ENCODE results near the gene PROCR. TPM values are rescaled to one million over a fixed set of nuclear protein-coding genes. Genes with fewer than 3 reads are reported as not detected.
A peak's percentile ranks its signal among the peaks of the same experiment; 100 is the strongest.

Gene PROCR
- total and polyA plus RNA-seq, 9 of the 15 experiments (the other 6 are each of a cell fraction or from before 2014, with no cell fraction given) = 1.6 to 7.1 (median 4.0) TPM

DNA sequence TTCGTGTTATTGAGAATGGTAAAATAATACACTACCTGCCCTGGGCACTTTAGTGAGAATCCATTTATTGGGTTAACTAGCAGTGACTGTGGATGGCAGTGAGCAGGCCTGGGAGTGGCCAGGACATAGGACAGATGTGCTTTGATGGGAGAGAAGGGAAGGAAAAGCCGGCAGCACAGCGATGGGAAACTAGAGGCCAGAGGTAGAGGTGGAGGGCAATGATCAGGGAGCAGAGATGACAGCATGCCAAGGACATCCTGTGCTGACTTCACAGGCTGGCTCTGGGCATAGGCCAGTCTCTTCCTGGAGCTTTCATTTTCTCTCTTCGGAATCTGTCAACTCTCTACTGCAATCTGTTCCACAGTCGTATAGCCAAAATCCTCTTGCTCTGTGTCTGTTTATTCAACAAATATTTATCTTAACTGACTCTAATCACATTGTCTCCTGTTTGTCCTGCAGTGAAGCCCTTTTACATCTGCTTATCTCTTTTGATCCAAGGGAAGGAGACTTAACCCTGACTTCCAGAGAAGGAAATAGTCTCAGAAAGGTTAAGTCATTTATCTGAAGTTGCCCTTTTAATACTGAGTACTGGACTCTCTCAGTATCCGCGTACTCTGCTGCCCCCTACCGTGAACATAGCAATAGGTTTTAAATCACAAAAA, 36.2 kb downstream of the PROCR start (continued):
- TF ChIP-seq, protein P1, sequence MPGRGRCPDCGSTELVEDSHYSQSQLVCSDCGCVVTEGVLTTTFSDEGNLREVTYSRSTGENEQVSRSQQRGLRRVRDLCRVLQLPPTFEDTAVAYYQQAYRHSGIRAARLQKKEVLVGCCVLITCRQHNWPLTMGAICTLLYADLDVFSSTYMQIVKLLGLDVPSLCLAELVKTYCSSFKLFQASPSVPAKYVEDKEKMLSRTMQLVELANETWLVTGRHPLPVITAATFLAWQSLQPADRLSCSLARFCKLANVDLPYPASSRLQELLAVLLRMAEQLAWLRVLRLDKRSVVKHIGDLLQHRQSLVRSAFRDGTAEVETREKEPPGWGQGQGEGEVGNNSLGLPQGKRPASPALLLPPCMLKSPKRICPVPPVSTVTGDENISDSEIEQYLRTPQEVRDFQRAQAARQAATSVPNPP (IDR thresholded peaks at IDR 0.05; ENCODE audit: borderline replicate concordance, insufficient read depth, insufficient read length) = no peak
- no peak for TF ChIP-seq TCF7 (IDR thresholded peaks at IDR 0.05; ENCODE audit: borderline replicate concordance)
- TF ChIP-seq SRSF1 (IDR thresholded peaks at IDR 0.05; ENCODE audit: low read depth, low read length) = no peak
- TF ChIP-seq MEIS2 (IDR thresholded peaks at IDR 0.05; ENCODE audit: partially characterized antibody) = peak; percentile 22
- no peak for TF ChIP-seq LARP7 (IDR thresholded peaks at IDR 0.05)
- no peak for TF ChIP-seq RBFOX2 (IDR thresholded peaks at IDR 0.05; ENCODE audit: low read depth, low read length)
- no peak for TF ChIP-seq ZNF445 (CRISPR knock-in tag; IDR thresholded peaks at IDR 0.05; ENCODE audit: low read depth)
- no peak for TF ChIP-seq EHMT2 (IDR thresholded peaks at IDR 0.05)
- TF ChIP-seq ZNF589 (CRISPR knock-in tag; IDR thresholded peaks at IDR 0.05; ENCODE audit: low read depth) = no peak
- no peak for TF ChIP-seq HCFC1 (IDR thresholded peaks at IDR 0.05; ENCODE audit: low read depth, low read length)
- TF ChIP-seq ETV5 (CRISPR knock-in tag; IDR thresholded peaks at IDR 0.05; ENCODE audit: low read depth) = no peak
- no peak; the same call in 1 of the 2 replicates for TF ChIP-seq SP1 (CRISPR knock-in tag; IDR thresholded peaks at IDR 0.05)
- TF ChIP-seq SPI1 (IDR thresholded peaks at IDR 0.05; ENCODE audit: borderline replicate concordance, low read depth, low read length) = no peak
- no peak for TF ChIP-seq ZNF830 (CRISPR knock-in tag; IDR thresholded peaks at IDR 0.05)
- TF ChIP-seq, protein P2, sequence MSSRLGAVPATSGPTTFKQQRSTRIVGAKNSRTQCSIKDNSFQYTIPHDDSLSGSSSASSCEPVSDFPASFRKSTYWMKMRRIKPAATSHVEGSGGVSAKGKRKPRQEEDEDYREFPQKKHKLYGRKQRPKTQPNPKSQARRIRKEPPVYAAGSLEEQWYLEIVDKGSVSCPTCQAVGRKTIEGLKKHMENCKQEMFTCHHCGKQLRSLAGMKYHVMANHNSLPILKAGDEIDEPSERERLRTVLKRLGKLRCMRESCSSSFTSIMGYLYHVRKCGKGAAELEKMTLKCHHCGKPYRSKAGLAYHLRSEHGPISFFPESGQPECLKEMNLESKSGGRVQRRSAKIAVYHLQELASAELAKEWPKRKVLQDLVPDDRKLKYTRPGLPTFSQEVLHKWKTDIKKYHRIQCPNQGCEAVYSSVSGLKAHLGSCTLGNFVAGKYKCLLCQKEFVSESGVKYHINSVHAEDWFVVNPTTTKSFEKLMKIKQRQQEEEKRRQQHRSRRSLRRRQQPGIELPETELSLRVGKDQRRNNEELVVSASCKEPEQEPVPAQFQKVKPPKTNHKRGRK (tag; IDR thresholded peaks at IDR 0.05) = no peak
- no peak for TF ChIP-seq ZNF408 (CRISPR knock-in tag; IDR thresholded peaks at IDR 0.05; ENCODE audit: low read depth)
- TF ChIP-seq CXXC5 (CRISPR knock-in tag; IDR thresholded peaks at IDR 0.05) = no peak
- TF ChIP-seq, protein P3, sequence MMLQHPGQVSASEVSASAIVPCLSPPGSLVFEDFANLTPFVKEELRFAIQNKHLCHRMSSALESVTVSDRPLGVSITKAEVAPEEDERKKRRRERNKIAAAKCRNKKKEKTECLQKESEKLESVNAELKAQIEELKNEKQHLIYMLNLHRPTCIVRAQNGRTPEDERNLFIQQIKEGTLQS (IDR thresholded peaks at IDR 0.05) = no peak
- TF ChIP-seq, protein P3 (CRISPR knock-in tag; conservative IDR thresholded peaks at IDR 0.05) = 0 out of 2 replicates have a peak, but pooled peaks have one; percentile 27
- no peak for TF ChIP-seq NR2C1 (IDR thresholded peaks at IDR 0.05)
- no peak; the same call in 1 of the 2 replicates for TF ChIP-seq NR2C1 (tag; IDR thresholded peaks at IDR 0.05)
- TF ChIP-seq, protein P4, sequence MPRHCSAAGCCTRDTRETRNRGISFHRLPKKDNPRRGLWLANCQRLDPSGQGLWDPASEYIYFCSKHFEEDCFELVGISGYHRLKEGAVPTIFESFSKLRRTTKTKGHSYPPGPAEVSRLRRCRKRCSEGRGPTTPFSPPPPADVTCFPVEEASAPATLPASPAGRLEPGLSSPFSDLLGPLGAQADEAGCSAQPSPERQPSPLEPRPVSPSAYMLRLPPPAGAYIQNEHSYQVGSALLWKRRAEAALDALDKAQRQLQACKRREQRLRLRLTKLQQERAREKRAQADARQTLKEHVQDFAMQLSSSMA (CRISPR knock-in tag; IDR thresholded peaks at IDR 0.05) = no peak
- TF ChIP-seq ZNF347 (CRISPR knock-in tag; IDR thresholded peaks at IDR 0.05; ENCODE audit: low read depth) = no peak
- no peak for TF ChIP-seq CBX2 (IDR thresholded peaks at IDR 0.05; ENCODE audit: insufficient read depth, low read length, poor library complexity, severe bottlenecking)
- no peak for TF ChIP-seq ASH1L (IDR thresholded peaks at IDR 0.05; ENCODE audit: borderline replicate concordance, low read depth, partially characterized antibody)
- TF ChIP-seq ZNF785 (CRISPR knock-in tag; IDR thresholded peaks at IDR 0.05) = no peak
